Endothelial cell of umbilical vein (primary cell): ENCODE results near the gene RGS11.

Experiments
- EZH2 ChIP-seq: IDR thresholded peaks from 2 replicates; pipeline ENCODE4 v1.6.1; 2012; ENCODE audit warnings: borderline replicate concordance, low read depth, mild to moderate bottlenecking, moderate library complexity, low read length, inconsistent platforms; ENCODE audit not compliant: severe bottlenecking
- MAX ChIP-seq: IDR thresholded peaks from 2 replicates; pipeline ENCODE4 v1.6.1; 2011; ENCODE audit not compliant: insufficient read depth, insufficient read length
- POLR2A ChIP-seq: IDR thresholded peaks from 2 replicates; pipeline ENCODE4 v1.6.1; 2012; ENCODE audit warnings: low read depth, mild to moderate bottlenecking, control low read depth, low read length
- POLR2AphosphoS5 ChIP-seq: IDR thresholded peaks from 2 replicates; pipeline ENCODE4 v1.6.1; 2012; ENCODE audit warnings: low read depth, mild to moderate bottlenecking, control low read depth, low read length, moderate library complexity; ENCODE audit not compliant: insufficient read depth
- TF ChIP-seq, protein P1 (sequence below), 2 donors: IDR thresholded peaks; 1 replicate in 1 of 2; 2 replicates in 1 of 2; pipeline ENCODE4 v1.5.1; 2011; ENCODE audit warnings: low read length in 2 of 2, mild to moderate bottlenecking in 2 of 2, moderate library complexity in 2 of 2, control low read depth in 1 of 2, inconsistent platforms in 1 of 2, low read depth in 1 of 2; ENCODE audit not compliant: insufficient read depth in 1 of 2; ENCODE audit errors: extremely low read depth in 1 of 2

- no peak for TF ChIP-seq POLR2AphosphoS5
- no peak for TF ChIP-seq EZH2
- TF ChIP-seq, protein P1, sequence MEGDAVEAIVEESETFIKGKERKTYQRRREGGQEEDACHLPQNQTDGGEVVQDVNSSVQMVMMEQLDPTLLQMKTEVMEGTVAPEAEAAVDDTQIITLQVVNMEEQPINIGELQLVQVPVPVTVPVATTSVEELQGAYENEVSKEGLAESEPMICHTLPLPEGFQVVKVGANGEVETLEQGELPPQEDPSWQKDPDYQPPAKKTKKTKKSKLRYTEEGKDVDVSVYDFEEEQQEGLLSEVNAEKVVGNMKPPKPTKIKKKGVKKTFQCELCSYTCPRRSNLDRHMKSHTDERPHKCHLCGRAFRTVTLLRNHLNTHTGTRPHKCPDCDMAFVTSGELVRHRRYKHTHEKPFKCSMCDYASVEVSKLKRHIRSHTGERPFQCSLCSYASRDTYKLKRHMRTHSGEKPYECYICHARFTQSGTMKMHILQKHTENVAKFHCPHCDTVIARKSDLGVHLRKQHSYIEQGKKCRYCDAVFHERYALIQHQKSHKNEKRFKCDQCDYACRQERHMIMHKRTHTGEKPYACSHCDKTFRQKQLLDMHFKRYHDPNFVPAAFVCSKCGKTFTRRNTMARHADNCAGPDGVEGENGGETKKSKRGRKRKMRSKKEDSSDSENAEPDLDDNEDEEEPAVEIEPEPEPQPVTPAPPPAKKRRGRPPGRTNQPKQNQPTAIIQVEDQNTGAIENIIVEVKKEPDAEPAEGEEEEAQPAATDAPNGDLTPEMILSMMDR (IDR thresholded peaks at IDR 0.05; ENCODE audit: extremely low read depth in 1 of 2, insufficient read depth in 1 of 2, low read depth in 1 of 2, low read length in 2 of 2) = no peak
- no peak for TF ChIP-seq POLR2A
- TF ChIP-seq MAX = no peak
Observed at GRCh38 chr16:324451-325334, 48.9 kb upstream of the RGS11 start.
